Smooth muscle cell (in vitro differentiated cells): Measurements from ENCODE around the gene GSK3B. TPM values are rescaled to one million over a fixed set of nuclear protein-coding genes. Genes with fewer than 3 reads are reported as not detected.

Experiments used
- DNase-seq: peaks from one replicate; lab custom pipeline; 2025; ENCODE audit not compliant: unreplicated experiment; lab: John Stamatoyannopoulos, UW
- H2AFZ ChIP-seq: fragments of 200-600 bp; sonication (generic); 2 replicates; pipeline ENCODE4 v1.6.0; 2016; ENCODE audit warnings: antibody characterized with exemption, low read depth, mild to moderate bottlenecking
- H3F3A ChIP-seq: fragments of 200-600 bp; sonication (generic); 2 replicates; pipeline ENCODE4 v1.6.0; 2017; ENCODE audit warnings: antibody characterized with exemption, low read depth
- H3K27ac ChIP-seq: fragments of 200-600 bp; sonication (generic); 2 replicates; pipeline ENCODE4 v1.5.1; 2016; ENCODE audit warnings: low read depth, mild to moderate bottlenecking
- H3K27me3 ChIP-seq: fragments of 200-600 bp; sonication (generic); 2 replicates; pipeline ENCODE4 v1.6.1; 2016; ENCODE audit warnings: low read depth, mild to moderate bottlenecking
- H3K36me3 ChIP-seq: fragments of 200-600 bp; sonication (generic); 2 replicates; pipeline ENCODE4 v1.5.1; 2016; ENCODE audit warnings: low read depth
- H3K4me1 ChIP-seq: fragments of 200-600 bp; sonication (generic); 2 replicates; pipeline ENCODE4 v1.5.1; 2016; ENCODE audit warnings: low read depth
- H3K4me2 ChIP-seq: fragments of 200-600 bp; sonication (generic); 2 replicates; pipeline ENCODE4 v1.6.0; 2016; ENCODE audit warnings: mild to moderate bottlenecking
- H3K4me3 ChIP-seq: fragments of 200-600 bp; sonication (generic); 2 replicates; pipeline ENCODE4 v1.5.1; 2016; ENCODE audit warnings: mild to moderate bottlenecking
- H3K79me2 ChIP-seq: fragments of 200-600 bp; sonication (generic); 2 replicates; pipeline ENCODE4 v1.6.0; 2016; ENCODE audit warnings: low read depth, mild to moderate bottlenecking
- H3K9ac ChIP-seq: fragments of 200-600 bp; sonication (generic); 2 replicates; pipeline ENCODE4 v1.6.0; 2016; ENCODE audit warnings: low read depth
- H3K9me3 ChIP-seq: fragments of 200-600 bp; sonication (generic); replicated peaks from 2 replicates; pipeline ENCODE4 v1.5.1; 2016; ENCODE audit warnings: low read depth
- H4K20me1 ChIP-seq: fragments of 200-600 bp; sonication (generic); 2 replicates; pipeline ENCODE4 v1.6.0; 2016; ENCODE audit warnings: low read depth
- CTCF ChIP-seq: fragments of 200-600 bp; sonication (generic); IDR thresholded peaks from 2 replicates; pipeline ENCODE4 v1.5.1; 2017; ENCODE audit warnings: borderline replicate concordance, mild to moderate bottlenecking, antibody characterized with exemption; ENCODE audit not compliant: insufficient read depth, poor library complexity, severe bottlenecking
- WGBS: methylation state at CpG from one replicate; pipeline ENCODE4 v1.1.7; 2016; ENCODE audit warnings: low lambda C conversion rate; 5-methylcytosine and 5-hydroxymethylcytosine counted together
- polyA plus RNA-seq: library from polyadenylated mRNA; unstranded; fragments of >200 nt; fragmentation: Nextera tagmentation; extraction: Ambion mirVana; gene quantifications from 2 replicates; pipeline ENCODE4 v1.2.1, GENCODE V29; 2016
- total RNA-seq: library from RNA; depleted of rRNA; stranded (reverse); fragments of >200 nt; gene quantifications from 2 replicates; pipeline ENCODE4 v1.2.3, GENCODE V29; 2014

Gene GSK3B
- total and polyA plus RNA-seq, 2 experiments from 2014 or later, result 27.3 to 61.8 TPM

- H3K9ac ChIP-seq, result no peak overlapping the region
- H3K79me2 ChIP-seq, result peaks cover 43% of the 10 kb centered on the region
- 19% methylated on average over 1 of the region's 1 CpG for whole genome bisulfite sequencing
- H2AFZ ChIP-seq, result no peak overlapping the region
- H3F3A ChIP-seq, result no peaks in the 10 kb centered on the region
- DNase-seq, result no peak
- no peaks in the 10 kb centered on the region for H3K36me3 ChIP-seq
- H3K4me1 ChIP-seq, result peaks cover 6% of the 10 kb centered on the region
- H3K27me3 ChIP-seq, result no peaks in the 10 kb centered on the region
- peaks cover 13% of the 10 kb centered on the region for H4K20me1 ChIP-seq
- H3K4me3 ChIP-seq, result no peak overlapping the region
- no peak overlapping the region for H3K4me2 ChIP-seq
- no peak for TF ChIP-seq CTCF
- H3K9me3 ChIP-seq, result no peaks in the 10 kb centered on the region
- no peak overlapping the region for H3K27ac ChIP-seq
Measured at GRCh38 chr3:119945291-119945690, 149.0 kb downstream of the GSK3B start.

GRCh38 chr3:119944091-119944490 is 150.2 kb downstream of the GSK3B start:
- Histone ChIP-seq H3K36me3 (no peaks in the 10 kb centered on the region), H3K4me1 (peaks cover 6% of the 10 kb centered on the region), H3K9ac (no peak overlapping the region), H2AFZ (no peak overlapping the region), H3K27ac (no peak overlapping the region), H3F3A (no peaks in the 10 kb centered on the region), H3K9me3 (no peaks in the 10 kb centered on the region), H3K79me2 (peaks cover 41% of the 10 kb centered on the region), H3K4me2 (no peak overlapping the region), H3K4me3 (no peak overlapping the region), H3K27me3 (no peaks in the 10 kb centered on the region), H4K20me1 (peaks cover 25% of the 10 kb centered on the region)
- DNase-seq, result no peak
- 64% methylated on average over 2 of the region's 2 CpGs for WGBS
- TF ChIP-seq CTCF, result no peak

- H3F3A ChIP-seq, result no peaks in the 10 kb centered on the region
- H2AFZ ChIP-seq, result no peak overlapping the region
- peaks cover 70% of the 10 kb centered on the region for H3K79me2 ChIP-seq
- H3K27ac ChIP-seq, result no peak overlapping the region
- DNase-seq, result no peak
- H3K4me2 ChIP-seq, result no peak overlapping the region
- 92% methylated on average over 1 of the region's 1 CpG for WGBS
- H3K27me3 ChIP-seq, result no peaks in the 10 kb centered on the region
- no peak overlapping the region for H3K9ac ChIP-seq
- peaks cover 2% of the 10 kb centered on the region for H3K4me1 ChIP-seq
- no peak overlapping the region for H3K4me3 ChIP-seq
- H3K9me3 ChIP-seq, result no peaks in the 10 kb centered on the region
- H3K36me3 ChIP-seq, result no peaks in the 10 kb centered on the region
- H4K20me1 ChIP-seq, result peaks cover 75% of the 10 kb centered on the region
- no peak for TF ChIP-seq CTCF
Measured at GRCh38 chr3:119939077-119939476, 155.2 kb downstream of the GSK3B start.

GRCh38 chr3:119937229-119937628 is 157.0 kb downstream of the GSK3B start:
- no peaks in the 10 kb centered on the region for H3K4me1 ChIP-seq
- H3F3A ChIP-seq, result no peaks in the 10 kb centered on the region
- peaks cover 93% of the 10 kb centered on the region for H4K20me1 ChIP-seq
- H3K36me3 ChIP-seq, result no peaks in the 10 kb centered on the region
- no peak for DNase-seq
- H2AFZ ChIP-seq, result no peak overlapping the region
- H3K4me3 ChIP-seq, result no peak overlapping the region
- H3K79me2 ChIP-seq, result peaks cover 82% of the 10 kb centered on the region
- no peaks in the 10 kb centered on the region for H3K27me3 ChIP-seq
- H3K9me3 ChIP-seq, result no peaks in the 10 kb centered on the region
- 88% methylated on average over 2 of the region's 2 CpGs for WGBS
- H3K4me2 ChIP-seq, result no peak overlapping the region
- no peak overlapping the region for H3K27ac ChIP-seq
- no peak overlapping the region for H3K9ac ChIP-seq
- no peak for TF ChIP-seq CTCF
